Amniotic epithelial cell (primary cell): ENCODE results near the gene INSRR.
A peak's percentile ranks its signal among the peaks of the same experiment; 100 is the strongest.

Experiments
- DNase-seq: peaks from one replicate; pipeline ENCODE4 v3.0.0-alpha.2; 2010; ENCODE audit warnings: low read depth

The INSRR gene

GRCh38 chr1:156874142-156874541 lies 15.2 kb upstream of the INSRR start:
- DNase-seq = no peak

DNA sequence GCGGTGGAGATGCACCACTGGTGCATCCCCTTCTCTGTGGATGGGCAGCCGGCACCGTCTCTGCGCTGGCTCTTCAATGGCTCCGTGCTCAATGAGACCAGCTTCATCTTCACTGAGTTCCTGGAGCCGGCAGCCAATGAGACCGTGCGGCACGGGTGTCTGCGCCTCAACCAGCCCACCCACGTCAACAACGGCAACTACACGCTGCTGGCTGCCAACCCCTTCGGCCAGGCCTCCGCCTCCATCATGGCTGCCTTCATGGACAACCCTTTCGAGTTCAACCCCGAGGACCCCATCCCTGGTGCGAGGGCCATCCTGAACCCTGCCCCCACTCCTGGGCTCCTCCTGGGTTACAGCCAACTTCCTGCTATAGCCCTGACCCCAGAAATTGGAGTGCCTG lies 14.7 kb upstream of the INSRR start:
- no peak for DNase-seq

GRCh38 chr1:156869455-156869854 lies 10.5 kb upstream of the INSRR start:
- DNase-seq = no peak

GRCh38 chr1:156868341-156868740 lies 9.4 kb upstream of the INSRR start:
- no peak for DNase-seq

- no peak for DNase-seq
Measured at GRCh38 chr1:156866249-156866909, 7.5 kb upstream of the INSRR start.

- DNase-seq = no peak
Measured at GRCh38 chr1:156865865-156866248, 6.9 kb upstream of the INSRR start.

- DNase-seq = no peak
Measured at GRCh38 chr1:156865258-156865657, 6.3 kb upstream of the INSRR start.

GRCh38 chr1:156864796-156865195 lies 5.9 kb upstream of the INSRR start:
- no peak for DNase-seq

DNA sequence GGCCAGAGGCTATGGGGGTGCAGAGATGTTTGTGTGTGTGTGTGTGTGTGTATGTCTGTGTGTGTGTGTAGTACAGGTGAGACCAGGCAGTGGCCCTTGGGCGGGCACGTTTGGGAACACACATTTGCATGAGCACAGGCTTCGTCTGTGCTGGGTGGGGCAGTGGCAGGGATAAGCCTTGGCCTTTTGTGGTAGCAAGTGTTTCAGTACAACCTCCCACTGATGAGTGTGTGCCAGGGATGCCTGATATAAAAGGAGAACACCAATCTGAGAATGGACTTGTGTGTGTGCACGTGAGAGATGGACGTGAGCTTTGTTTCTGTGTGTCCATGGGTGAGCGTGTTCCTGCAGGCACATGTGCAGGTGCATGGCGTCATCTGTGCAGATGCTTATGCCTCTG lies 4.7 kb upstream of the INSRR start:
- no peak for DNase-seq

DNA sequence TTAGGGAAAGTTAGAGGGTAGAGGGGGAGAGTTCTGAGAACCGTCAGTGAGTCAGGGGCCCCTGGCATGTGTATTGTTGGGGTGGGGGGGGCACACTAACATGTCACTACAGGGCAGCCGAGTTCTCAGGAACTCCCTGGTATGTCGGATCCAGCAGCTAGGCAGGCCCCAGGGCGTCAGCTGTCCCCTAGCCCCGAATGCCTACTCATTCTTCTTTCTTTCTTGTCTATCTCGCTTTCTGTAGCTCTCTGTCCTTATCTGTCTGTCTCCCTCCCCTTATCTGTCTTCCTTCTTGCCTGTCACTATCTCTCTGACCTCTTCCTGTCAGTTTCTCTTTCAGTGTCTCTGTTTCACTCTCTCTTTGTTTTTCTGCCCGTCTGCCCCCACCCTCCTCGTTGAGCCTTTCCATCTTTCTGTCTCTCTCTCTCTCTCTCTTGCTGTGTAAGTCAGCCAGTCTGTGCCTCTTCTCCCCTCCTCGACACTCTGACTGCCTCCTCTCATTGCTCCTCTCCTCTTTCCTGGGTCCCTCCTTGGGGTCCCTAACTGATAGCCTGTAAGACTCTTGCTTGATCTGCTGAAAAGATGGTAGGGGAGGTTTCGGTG lies 4.2 kb upstream of the INSRR start:
- no peak for DNase-seq

DNA sequence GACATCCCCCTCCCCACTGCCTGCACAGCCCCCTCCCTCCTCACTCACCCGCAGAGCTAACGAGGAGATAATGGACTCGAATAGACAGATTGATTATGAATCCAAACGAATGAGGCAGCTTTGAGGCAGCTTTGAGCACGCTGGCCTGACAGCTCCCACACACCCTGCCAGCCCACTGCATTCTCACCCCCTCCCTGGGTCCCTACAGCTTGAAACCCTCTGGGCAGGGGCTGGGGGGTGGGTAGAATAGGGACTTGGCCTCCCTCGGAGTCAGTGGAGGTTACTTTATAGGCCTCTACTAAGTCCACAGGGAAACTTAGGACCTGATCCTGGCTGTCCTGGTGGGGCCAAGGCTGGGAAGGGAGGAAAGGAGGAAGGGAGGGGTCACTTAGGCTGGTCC lies 3.7 kb upstream of the INSRR start:
- DNase-seq = no peak

DNA sequence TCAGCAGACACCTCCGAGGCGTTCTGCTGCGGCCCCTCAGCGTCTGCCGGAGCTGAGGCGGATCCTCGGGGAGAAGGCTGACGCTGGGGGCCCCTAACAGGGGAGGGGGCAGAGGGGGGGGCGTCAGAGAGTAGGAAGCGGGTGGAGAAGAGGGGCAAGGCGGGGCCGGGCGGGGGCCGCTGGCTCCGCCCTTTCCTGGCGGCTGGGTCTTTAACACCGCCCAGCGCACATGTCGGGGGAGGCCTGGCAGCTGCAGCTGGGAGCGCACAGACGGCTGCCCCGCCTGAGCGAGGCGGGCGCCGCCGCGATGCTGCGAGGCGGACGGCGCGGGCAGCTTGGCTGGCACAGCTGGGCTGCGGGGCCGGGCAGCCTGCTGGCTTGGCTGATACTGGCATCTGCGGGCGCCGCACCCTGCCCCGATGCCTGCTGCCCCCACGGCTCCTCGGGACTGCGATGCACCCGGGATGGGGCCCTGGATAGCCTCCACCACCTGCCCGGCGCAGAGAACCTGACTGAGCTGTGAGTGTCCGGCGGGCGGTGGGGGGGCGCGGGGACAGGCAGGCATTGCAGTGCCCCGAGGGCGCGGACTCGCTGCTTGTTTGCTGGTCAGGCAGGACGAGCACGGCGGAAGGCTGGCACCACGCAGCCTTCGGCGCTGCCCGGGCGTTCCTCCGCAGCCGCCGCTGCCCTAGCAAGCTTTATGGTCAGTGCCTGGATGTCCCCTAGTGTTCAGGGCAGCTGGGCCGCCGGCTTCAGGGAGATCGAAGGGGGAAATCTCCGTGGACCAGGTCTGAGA lies 1.9 kb upstream of the INSRR start, which contains the start of gene NTRK1:
Gene NTRK1, plus strand, starts transcription at position 238 of the 796 bp plus-strand sequence. Its CDS starts 70 bp downstream, at position 308.
- DNase-seq = no peak

DNA sequence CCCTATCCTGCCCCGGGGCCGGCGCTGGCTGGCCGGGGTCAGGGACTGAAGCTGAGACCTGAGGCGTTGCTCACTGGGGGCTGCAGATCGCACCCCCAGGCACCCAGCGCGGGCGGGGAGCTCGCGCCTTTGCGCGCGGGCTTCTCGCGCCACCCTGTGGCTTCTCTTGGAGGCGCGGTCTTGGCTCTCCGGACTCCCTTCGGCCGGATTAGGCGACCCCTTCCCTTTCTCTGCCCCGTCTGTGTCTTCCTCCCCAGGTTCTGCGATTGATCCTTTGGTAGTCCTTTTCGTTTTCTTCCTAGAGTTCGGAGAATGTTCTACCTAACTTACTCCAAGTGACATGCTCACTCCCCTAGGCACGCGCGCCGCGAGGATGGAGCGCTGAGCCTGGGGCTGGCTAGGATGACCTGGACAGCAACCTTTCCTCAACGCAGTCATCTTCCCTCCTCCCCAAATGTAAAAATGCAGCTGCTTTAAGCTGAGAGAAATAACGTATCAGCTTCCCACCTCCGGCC lies 1.3 kb upstream of the INSRR start:
- DNase-seq = no peak

- DNase-seq = no peak
Measured at GRCh38 chr1:156859523-156860112, 701 bp upstream of the INSRR start.

GRCh38 chr1:156858555-156858956 lies 361 bp downstream of the INSRR start:
- DNase-seq = no peak

DNA sequence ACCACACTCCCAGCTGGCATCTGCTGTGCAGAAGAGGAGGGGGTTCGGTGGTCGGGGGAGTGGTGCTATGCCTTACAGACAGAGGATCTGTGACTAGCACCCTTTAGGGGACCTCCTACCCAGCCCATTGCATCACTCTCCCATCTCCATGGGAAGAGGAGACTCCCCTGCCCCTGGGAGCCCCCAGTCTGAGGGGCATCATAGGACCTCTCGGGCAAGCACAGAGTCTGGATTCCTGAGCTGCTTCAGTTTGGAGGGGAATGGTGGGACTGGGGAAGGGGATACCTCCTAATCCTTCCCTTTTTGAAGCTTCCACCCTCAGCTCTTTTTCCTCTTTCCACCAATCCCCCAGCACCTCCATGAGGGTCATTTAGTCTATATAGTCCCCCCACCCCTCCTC lies 1.4 kb downstream of the INSRR start:
- DNase-seq = no peak

GRCh38 chr1:156856282-156856785 lies 2.6 kb downstream of the INSRR start:
- no peak for DNase-seq

- no peak for DNase-seq
Measured at GRCh38 chr1:156854634-156855033, 4.3 kb downstream of the INSRR start.

- DNase-seq = no peak
Measured at GRCh38 chr1:156853761-156854160, 5.2 kb downstream of the INSRR start.

- peak; percentile 24 for DNase-seq
Measured at GRCh38 chr1:156852418-156852874, 6.5 kb downstream of the INSRR start.

- DNase-seq = no peak
Measured at GRCh38 chr1:156851779-156852417, 7.0 kb downstream of the INSRR start.

GRCh38 chr1:156849151-156849496 lies 9.8 kb downstream of the INSRR start:
- no peak for DNase-seq
